Measurements from ENCODE around the gene HDAC11.
"Not testable (repeated sequence)": the region's sequence is repeated elsewhere in the genome, so short reads cannot be mapped to it uniquely, and the experiment has no call there.

Gene HDAC11, protein sequence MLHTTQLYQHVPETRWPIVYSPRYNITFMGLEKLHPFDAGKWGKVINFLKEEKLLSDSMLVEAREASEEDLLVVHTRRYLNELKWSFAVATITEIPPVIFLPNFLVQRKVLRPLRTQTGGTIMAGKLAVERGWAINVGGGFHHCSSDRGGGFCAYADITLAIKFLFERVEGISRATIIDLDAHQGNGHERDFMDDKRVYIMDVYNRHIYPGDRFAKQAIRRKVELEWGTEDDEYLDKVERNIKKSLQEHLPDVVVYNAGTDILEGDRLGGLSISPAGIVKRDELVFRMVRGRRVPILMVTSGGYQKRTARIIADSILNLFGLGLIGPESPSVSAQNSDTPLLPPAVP

DNA sequence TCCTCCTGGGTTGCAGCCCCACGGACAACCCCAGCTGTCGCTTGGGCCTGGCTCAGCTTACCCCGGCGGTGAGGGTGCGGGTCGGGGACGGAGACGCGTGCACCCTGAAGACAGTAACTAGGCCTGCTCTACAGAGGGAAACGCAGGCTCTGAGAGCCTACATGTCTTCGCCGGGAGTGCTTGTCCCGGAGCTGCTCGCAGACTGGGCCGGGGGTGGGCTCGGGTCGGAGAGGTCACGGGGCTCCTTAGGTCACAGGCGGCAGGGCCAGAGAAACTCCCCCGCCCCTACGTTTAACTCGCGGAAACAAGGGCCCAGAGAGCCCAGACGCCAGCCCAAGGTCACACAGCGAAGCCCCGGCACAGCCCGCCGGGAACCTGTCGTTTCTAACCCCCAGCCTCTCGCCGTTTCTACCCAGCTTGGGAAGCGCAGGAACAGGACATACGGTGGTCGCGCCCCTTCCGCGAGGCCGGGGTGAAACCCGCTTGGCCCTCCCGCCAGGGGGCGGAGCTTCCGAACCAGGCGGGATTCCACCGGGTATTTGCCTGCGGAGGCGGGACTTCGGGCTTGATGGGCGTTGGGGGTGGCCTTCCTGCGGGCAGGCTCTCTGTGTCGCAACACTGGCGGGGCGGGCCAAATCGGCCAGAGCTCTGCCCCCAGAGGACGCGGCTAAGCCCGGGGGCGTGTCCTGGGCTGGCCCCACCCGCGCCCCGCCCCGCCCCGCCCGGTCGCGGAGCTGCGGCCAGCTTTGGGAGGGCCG, at the start of gene HDAC11:
Gene HDAC11 (plus strand): TSS at position 725 of the 758 bp plus-strand sequence. CDS start 42 bp downstream, outside the sequence.
- Histone ChIP-seq H3K27ac (ENCODE audit: low read depth, low read length) (peak within 1 kb of the TSS; percentile 77), H3K27me3 (ENCODE audit: control insufficient read depth in 1 of 2, insufficient read depth in 2 of 2, low read length in 2 of 2) (no peaks in the 10 kb centered on the region), H3K9me3 (ENCODE audit: control insufficient read depth in 1 of 2, low read length in 2 of 2) (no peaks in the 10 kb centered on the region), H3K4me3 (ENCODE audit: low read depth in 1 of 2, low read length in 2 of 2) (peak within 1 kb of the TSS; percentile 88 to 89), H3K4me1 (ENCODE audit: control insufficient read depth in 1 of 2, insufficient read depth in 2 of 2, low read length in 2 of 2) (peaks cover 26 to 36% of the 10 kb centered on the region in 2 donors), H3K36me3 (ENCODE audit: control insufficient read depth in 1 of 2, insufficient read depth in 2 of 2, low read length in 2 of 2) (no peaks in the 10 kb centered on the region), H3K9ac (ENCODE audit: low read depth in 1 of 2, low read length in 2 of 2) (peak within 1 kb of the TSS; percentile 87 to 97)

GRCh38 chr3:13430411-13430875, 49.7 kb upstream of the HDAC11 start:
- H3K9ac ChIP-seq (ENCODE audit: low read depth in 1 of 2, low read length in 2 of 2); H3K4me1 ChIP-seq (ENCODE audit: control insufficient read depth in 1 of 2, insufficient read depth in 2 of 2, low read length in 2 of 2); H3K27me3 ChIP-seq (ENCODE audit: control insufficient read depth in 1 of 2, insufficient read depth in 2 of 2, low read length in 2 of 2); H3K9me3 ChIP-seq (ENCODE audit: control insufficient read depth in 1 of 2, low read length in 2 of 2); H3K4me3 ChIP-seq (ENCODE audit: low read depth in 1 of 2, low read length in 2 of 2); H3K36me3 ChIP-seq (ENCODE audit: control insufficient read depth in 1 of 2, insufficient read depth in 2 of 2, low read length in 2 of 2); H3K27ac ChIP-seq (ENCODE audit: low read depth, low read length): not testable (repeated sequence)

DNA sequence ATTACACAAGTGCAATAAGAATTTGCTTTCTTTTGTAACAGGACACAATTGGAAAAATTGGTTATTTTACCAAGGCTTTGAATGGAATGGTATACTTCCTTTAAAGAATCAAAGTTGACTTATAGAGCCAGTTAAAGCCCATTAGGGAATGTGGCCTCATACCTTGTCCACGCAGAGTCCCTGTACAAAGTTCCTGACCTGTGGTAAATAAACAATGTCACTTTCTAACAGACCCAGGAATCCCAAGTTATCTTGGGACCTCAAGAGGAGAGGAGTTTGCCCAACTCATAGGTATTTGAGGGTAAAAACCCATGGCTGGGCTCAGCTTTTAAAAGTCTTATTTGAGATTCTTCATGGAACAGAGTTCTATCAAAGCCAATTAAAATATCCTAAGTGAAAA, 48.0 kb upstream of the HDAC11 start:
- H3K4me3 ChIP-seq (ENCODE audit: low read depth in 1 of 2, low read length in 2 of 2), result no peak overlapping the region
- H3K36me3 ChIP-seq (ENCODE audit: control insufficient read depth in 1 of 2, insufficient read depth in 2 of 2, low read length in 2 of 2), result no peaks in the 10 kb centered on the region
- H3K9me3 ChIP-seq (ENCODE audit: control insufficient read depth in 1 of 2, low read length in 2 of 2), result no peaks in the 10 kb centered on the region
- H3K4me1 ChIP-seq (ENCODE audit: control insufficient read depth in 1 of 2, insufficient read depth in 2 of 2, low read length in 2 of 2), result no peaks in the 10 kb centered on the region
- no peak overlapping the region for H3K9ac ChIP-seq (ENCODE audit: low read depth in 1 of 2, low read length in 2 of 2)
- no peaks in the 10 kb centered on the region for H3K27me3 ChIP-seq (ENCODE audit: control insufficient read depth in 1 of 2, insufficient read depth in 2 of 2, low read length in 2 of 2)
- H3K27ac ChIP-seq (ENCODE audit: low read depth, low read length), result no peak overlapping the region

GRCh38 chr3:13433912-13434311, 46.2 kb upstream of the HDAC11 start:
- H3K4me3 ChIP-seq (ENCODE audit: low read depth in 1 of 2, low read length in 2 of 2), result no peak overlapping the region
- no peaks in the 10 kb centered on the region for H3K9me3 ChIP-seq (ENCODE audit: control insufficient read depth in 1 of 2, low read length in 2 of 2)
- no peaks in the 10 kb centered on the region for H3K36me3 ChIP-seq (ENCODE audit: control insufficient read depth in 1 of 2, insufficient read depth in 2 of 2, low read length in 2 of 2)
- H3K27me3 ChIP-seq (ENCODE audit: control insufficient read depth in 1 of 2, insufficient read depth in 2 of 2, low read length in 2 of 2), result no peaks in the 10 kb centered on the region
- no peak overlapping the region for H3K27ac ChIP-seq (ENCODE audit: low read depth, low read length)
- no peak overlapping the region for H3K9ac ChIP-seq (ENCODE audit: low read depth in 1 of 2, low read length in 2 of 2)
- H3K4me1 ChIP-seq (ENCODE audit: control insufficient read depth in 1 of 2, insufficient read depth in 2 of 2, low read length in 2 of 2), result no peaks in the 10 kb centered on the region

DNA sequence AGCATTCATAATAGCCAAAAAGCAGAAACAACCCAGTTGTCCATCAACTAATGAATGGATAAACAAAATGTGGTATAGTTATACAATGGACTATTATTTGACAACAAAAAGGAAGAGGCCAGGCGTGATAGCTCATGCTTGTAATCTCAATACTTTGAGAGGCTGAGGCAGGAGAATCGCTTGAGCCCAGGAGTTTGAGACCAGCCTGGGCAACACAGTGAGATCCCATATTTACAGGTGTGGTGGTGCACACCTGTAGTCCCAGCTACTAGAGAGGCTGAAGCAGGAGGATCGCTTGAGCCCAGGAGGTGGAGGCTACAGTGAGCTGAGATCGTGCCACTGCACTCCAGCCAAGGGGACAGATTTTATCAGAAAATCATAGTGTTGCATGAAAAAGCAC, 43.9 kb upstream of the HDAC11 start:
- not testable (repeated sequence) for H3K36me3 ChIP-seq (ENCODE audit: control insufficient read depth in 1 of 2, insufficient read depth in 2 of 2, low read length in 2 of 2); H3K9me3 ChIP-seq (ENCODE audit: control insufficient read depth in 1 of 2, low read length in 2 of 2); H3K4me1 ChIP-seq (ENCODE audit: control insufficient read depth in 1 of 2, insufficient read depth in 2 of 2, low read length in 2 of 2); H3K27ac ChIP-seq (ENCODE audit: low read depth, low read length); H3K9ac ChIP-seq (ENCODE audit: low read depth in 1 of 2, low read length in 2 of 2); H3K27me3 ChIP-seq (ENCODE audit: control insufficient read depth in 1 of 2, insufficient read depth in 2 of 2, low read length in 2 of 2); H3K4me3 ChIP-seq (ENCODE audit: low read depth in 1 of 2, low read length in 2 of 2)

GRCh38 chr3:13440204-13440817, 39.8 kb upstream of the HDAC11 start:
- Histone ChIP-seq H3K9me3 (ENCODE audit: control insufficient read depth in 1 of 2, low read length in 2 of 2) (no peaks in the 10 kb centered on the region), H3K9ac (ENCODE audit: low read depth in 1 of 2, low read length in 2 of 2) (no peak overlapping the region), H3K4me3 (ENCODE audit: low read depth in 1 of 2, low read length in 2 of 2) (no peak overlapping the region), H3K27ac (ENCODE audit: low read depth, low read length) (no peak overlapping the region), H3K36me3 (ENCODE audit: control insufficient read depth in 1 of 2, insufficient read depth in 2 of 2, low read length in 2 of 2) (no peaks in the 10 kb centered on the region), H3K4me1 (ENCODE audit: control insufficient read depth in 1 of 2, insufficient read depth in 2 of 2, low read length in 2 of 2) (no peaks in the 10 kb centered on the region), H3K27me3 (ENCODE audit: control insufficient read depth in 1 of 2, insufficient read depth in 2 of 2, low read length in 2 of 2) (no peaks in the 10 kb centered on the region)

DNA sequence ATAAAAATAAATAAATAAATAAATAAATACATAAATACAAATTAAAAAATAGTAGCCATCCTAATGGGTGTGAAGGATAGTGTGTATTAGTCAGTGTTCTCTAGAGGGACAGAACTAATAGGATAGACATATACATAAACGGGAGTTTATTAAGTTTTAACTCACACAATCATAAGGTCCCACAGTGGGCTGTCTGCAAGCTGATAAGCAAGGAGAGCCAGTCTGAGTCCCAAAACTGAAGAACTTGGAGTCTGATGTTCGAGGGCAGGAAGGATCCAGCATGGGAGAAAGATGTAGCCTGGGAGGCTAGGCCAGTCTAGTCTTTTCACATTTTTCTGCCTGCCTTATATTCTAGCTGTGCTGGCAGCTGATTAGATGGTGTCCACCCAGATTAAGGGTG, 37.2 kb upstream of the HDAC11 start:
- H3K9ac ChIP-seq (ENCODE audit: low read depth in 1 of 2, low read length in 2 of 2); H3K27me3 ChIP-seq (ENCODE audit: control insufficient read depth in 1 of 2, insufficient read depth in 2 of 2, low read length in 2 of 2); H3K9me3 ChIP-seq (ENCODE audit: control insufficient read depth in 1 of 2, low read length in 2 of 2); H3K27ac ChIP-seq (ENCODE audit: low read depth, low read length); H3K36me3 ChIP-seq (ENCODE audit: control insufficient read depth in 1 of 2, insufficient read depth in 2 of 2, low read length in 2 of 2); H3K4me1 ChIP-seq (ENCODE audit: control insufficient read depth in 1 of 2, insufficient read depth in 2 of 2, low read length in 2 of 2); H3K4me3 ChIP-seq (ENCODE audit: low read depth in 1 of 2, low read length in 2 of 2): not testable (repeated sequence)

GRCh38 chr3:13451301-13451673, 28.8 kb upstream of the HDAC11 start:
- Histone ChIP-seq H3K4me1 (ENCODE audit: control insufficient read depth in 1 of 2, insufficient read depth in 2 of 2, low read length in 2 of 2) (peaks cover 6 to 9% of the 10 kb centered on the region in 2 donors), H3K27ac (ENCODE audit: low read depth, low read length) (no peak overlapping the region), H3K36me3 (ENCODE audit: control insufficient read depth in 1 of 2, insufficient read depth in 2 of 2, low read length in 2 of 2) (no peaks in the 10 kb centered on the region), H3K9ac (ENCODE audit: low read depth in 1 of 2, low read length in 2 of 2) (peak overlapping the region in 1 of 2 donors; percentile 68), H3K27me3 (ENCODE audit: control insufficient read depth in 1 of 2, insufficient read depth in 2 of 2, low read length in 2 of 2) (no peaks in the 10 kb centered on the region), H3K9me3 (ENCODE audit: control insufficient read depth in 1 of 2, low read length in 2 of 2) (no peaks in the 10 kb centered on the region), H3K4me3 (ENCODE audit: low read depth in 1 of 2, low read length in 2 of 2) (peak overlapping the region; percentile 79 to 90)

GRCh38 chr3:13452490-13453335, 27.4 kb upstream of the HDAC11 start:
- Histone ChIP-seq H3K27me3 (ENCODE audit: control insufficient read depth in 1 of 2, insufficient read depth in 2 of 2, low read length in 2 of 2) (no peaks in the 10 kb centered on the region), H3K9me3 (ENCODE audit: control insufficient read depth in 1 of 2, low read length in 2 of 2) (no peaks in the 10 kb centered on the region), H3K9ac (ENCODE audit: low read depth in 1 of 2, low read length in 2 of 2) (peak overlapping the region; percentile 68 to 71), H3K27ac (ENCODE audit: low read depth, low read length) (no peak overlapping the region), H3K4me3 (ENCODE audit: low read depth in 1 of 2, low read length in 2 of 2) (peak overlapping the region; percentile 79 to 90), H3K36me3 (ENCODE audit: control insufficient read depth in 1 of 2, insufficient read depth in 2 of 2, low read length in 2 of 2) (no peaks in the 10 kb centered on the region), H3K4me1 (ENCODE audit: control insufficient read depth in 1 of 2, insufficient read depth in 2 of 2, low read length in 2 of 2) (peaks cover 6 to 9% of the 10 kb centered on the region in 2 donors)
